HG02678 (cell line): ENCODE data around the gene WDR36.

Experiments
- ATAC-seq: cut with Tn5 transposase; IDR thresholded peaks from one replicate; pipeline ENCODE4 v1.9.1; 2021; ENCODE audit warnings: mild to moderate bottlenecking, moderate library complexity; ENCODE audit not compliant: unreplicated experiment

The WDR36 gene

GRCh38 chr5:111099058-111099778 lies 7.1 kb downstream of the WDR36 start:
- ATAC-seq: no peak

DNA sequence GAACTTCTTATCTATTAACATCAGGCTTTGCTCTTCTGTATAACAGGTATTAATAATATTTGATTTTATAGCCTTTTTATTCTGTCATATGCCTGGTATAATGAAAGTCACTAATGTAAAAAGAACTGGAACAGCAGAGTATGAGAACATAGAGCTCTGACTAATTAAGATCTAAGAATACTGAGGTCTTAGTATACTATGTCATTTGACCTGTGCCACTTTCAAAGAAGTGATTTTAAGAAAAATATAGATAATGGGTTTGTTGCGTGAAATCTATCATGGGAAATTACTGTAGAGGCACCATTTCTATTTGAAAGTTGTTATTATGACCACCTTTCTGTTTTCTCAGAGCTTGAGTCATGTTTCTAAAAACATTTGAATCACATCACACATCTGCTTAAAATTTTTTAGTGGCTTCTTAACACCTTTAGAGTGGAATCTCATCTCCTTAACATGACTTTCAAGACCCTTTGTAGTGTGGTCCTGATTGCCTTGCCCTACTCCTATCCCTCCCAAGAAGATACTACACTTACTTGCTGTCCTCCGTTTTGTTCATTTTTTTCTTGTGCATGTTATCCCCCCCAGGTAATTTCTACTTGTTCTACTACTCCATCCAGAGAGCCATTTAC lies 14.3 kb downstream of the WDR36 start:
- no peak for ATAC-seq

DNA sequence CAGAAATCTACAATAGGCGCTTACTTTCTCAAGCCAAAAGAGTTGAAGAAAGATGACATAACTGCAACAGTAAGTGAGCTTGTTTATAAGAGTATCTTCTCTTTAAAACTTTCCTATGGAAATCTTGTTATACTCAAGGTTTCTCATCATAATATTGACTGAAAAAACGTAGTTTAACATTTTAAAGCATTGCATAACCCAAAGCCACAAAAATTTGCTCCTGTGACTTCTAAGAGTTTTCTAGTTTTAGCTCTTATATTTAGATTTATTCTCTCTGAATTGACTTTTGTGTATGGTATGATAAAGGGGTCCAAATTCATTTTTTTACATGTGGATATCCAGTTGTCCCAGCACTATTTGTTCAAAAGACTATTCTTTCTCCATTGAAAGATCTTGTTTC lies 15.2 kb downstream of the WDR36 start:
- no peak for ATAC-seq

GRCh38 chr5:111111956-111112355 lies 19.8 kb downstream of the WDR36 start:
- ATAC-seq: no peak

GRCh38 chr5:111113678-111114077 lies 21.5 kb downstream of the WDR36 start:
- ATAC-seq: no peak

GRCh38 chr5:111115229-111115628 lies 23.1 kb downstream of the WDR36 start:
- ATAC-seq: no peak

DNA sequence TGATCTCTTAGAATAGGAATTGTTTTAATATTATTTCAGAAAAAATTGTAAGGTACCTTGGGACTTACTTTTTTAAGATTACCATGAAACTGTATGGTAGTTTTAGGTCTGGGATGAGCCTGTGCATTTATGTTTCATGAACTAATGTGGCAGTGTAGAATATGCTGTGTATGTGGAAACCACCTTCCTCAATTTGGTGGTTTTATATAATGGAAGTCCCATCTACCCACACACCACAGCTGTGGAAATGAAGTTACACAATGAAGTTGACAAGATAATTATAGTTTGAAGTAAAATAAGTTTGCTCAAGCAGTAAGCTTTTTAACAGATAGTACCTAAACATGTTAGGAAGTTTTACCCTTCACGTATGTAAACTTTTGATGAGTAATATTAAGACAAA lies 24.4 kb downstream of the WDR36 start:
- no peak for ATAC-seq

DNA sequence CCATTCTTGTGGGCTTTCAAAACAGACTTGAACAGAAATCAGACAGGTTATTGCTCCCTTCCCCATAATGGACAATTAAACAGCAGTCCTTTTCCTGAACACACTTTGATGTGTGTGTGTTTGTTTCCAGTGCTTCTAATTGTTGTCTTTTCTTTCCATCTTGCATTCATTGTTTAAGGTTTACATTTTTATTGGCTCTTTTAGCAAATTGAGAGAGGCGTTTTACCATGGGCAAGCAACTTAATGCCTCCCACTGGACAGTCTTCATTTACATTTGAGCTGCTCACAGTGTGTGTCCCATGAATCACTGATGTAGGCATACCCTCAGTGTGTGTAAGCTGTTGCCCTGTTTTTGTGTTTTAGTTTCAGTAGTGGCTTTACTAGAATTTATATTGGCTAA lies 25.0 kb downstream of the WDR36 start:
- ATAC-seq: no peak

DNA sequence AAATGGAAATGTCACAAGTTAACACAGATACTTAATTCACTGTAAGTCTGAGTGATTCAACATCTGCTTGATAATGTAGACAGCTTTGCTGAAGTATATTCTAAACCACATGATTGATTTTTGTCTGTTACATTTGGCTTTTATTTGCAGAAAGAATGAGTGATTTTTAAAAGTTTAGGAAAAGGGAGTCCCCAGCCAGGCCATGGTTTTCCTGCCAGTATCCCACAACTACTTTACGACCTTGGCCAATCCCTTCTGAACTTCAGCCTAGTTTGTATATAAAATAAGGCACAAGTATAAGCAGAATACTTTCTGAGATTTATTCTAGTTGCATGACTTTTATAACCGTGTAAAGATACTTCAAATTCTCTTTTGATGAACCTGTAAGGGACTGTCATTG lies 27.1 kb downstream of the WDR36 start:
- no peak for ATAC-seq

- no peak for ATAC-seq
These were observed 27.7 kb downstream of the WDR36 start for GRCh38 chr5:111119856-111120255.

GRCh38 chr5:111120911-111121310 lies 28.8 kb downstream of the WDR36 start:
- no peak for ATAC-seq

DNA sequence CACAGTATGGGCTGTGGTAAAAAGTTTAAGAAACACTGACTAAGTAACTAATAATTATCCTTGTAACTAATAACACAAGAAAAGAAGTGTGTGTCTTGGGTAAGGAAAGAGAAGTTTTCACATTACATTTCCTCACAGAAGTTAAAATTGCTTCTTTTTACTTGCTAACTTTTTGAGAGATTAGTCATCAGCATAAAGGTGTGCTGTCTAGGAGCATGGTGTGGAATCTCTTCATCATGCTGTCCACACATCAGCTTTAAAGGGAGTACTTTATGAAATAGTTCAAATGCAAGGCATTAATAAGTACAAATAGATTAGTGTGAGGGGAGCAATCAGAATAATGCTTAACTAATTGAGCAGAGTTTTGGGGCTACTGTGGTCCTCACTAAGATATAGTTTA lies 29.8 kb downstream of the WDR36 start:
- no peak for ATAC-seq

DNA sequence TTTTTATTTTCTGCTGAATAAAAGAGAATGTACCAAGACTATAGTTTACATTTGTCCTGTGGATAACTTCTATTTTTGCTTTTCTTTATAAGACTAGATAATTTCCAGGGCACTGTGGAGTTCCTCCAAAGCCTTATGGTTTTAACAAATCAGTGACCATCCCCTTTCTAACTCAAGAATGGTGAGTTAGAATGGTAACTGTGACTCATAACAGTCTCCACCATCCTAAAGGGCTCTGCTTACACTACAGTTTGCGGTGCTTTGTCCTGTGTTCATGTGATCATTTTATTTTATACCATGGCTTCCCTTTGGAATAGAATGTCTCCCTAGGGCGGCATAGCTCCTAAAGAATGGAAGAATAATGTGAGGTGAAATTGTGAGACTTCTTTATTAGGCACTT lies 30.2 kb downstream of the WDR36 start:
- peak; percentile 42 for ATAC-seq

- ATAC-seq: no peak
These were observed 32.6 kb downstream of the WDR36 start for GRCh38 chr5:111124793-111125192.

DNA sequence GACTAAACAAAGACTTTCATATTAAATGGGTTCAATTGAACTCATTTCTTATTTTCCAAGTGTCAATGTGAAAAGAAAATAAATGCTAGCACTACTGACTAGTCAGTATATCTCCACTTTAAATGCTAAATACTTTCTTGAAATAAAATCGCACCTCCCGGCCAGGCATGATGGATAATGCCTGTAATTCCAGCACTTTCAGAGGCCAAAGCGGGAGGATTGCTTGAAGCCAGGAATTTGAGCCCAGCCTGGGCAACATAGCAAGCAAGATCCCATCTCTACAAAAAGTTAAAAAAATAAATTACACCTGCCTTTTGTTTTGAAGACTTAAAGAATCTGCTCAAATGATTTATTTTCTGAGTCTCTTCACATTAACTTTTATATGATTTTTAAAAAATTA lies 34.7 kb downstream of the WDR36 start:
- no peak for ATAC-seq

GRCh38 chr5:111127453-111128195 lies 35.5 kb downstream of the WDR36 start:
- no peak for ATAC-seq

DNA sequence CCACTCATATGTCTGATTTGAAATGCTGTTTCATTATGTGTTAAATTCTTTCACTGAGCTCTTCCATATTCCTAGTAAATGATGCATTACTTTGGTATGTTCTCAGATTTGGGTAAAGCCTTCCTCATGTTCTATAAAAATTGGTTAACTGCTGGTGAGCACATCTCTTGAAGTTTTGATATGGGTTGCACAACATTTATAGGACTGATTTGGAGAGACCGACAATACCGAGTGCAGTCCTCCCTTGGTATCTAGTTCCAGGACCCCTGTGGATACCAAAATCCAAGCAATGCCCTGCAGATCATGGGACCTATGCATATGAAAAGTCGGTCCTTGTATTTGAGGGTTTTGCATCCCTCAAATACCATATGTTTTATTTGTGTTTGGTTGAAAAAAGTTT lies 37.8 kb downstream of the WDR36 start:
- no peak for ATAC-seq

DNA sequence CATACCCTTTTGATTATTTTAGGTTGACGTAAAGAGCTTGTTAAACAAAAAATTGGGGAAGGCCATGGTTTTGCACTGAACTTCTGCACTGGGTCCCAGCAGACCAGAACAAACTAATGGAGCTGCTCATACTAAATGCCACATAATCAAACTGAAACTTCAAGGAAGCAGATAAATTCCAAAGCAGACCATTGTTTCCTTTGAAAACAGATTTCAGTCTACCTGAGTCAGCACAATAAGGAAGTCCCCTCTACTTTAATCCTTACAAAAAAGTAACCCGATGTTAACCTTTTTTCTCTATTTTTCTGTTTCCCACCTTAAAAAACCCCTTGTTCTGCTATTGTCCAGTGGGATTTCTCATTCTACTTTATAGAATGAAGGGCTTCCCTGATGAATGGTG lies 39.2 kb downstream of the WDR36 start:
- no peak for ATAC-seq

- ATAC-seq: no peak
These were observed 39.9 kb downstream of the WDR36 start for GRCh38 chr5:111132076-111132475.

GRCh38 chr5:111132731-111133435 lies 40.7 kb downstream of the WDR36 start:
- no peak for ATAC-seq

DNA sequence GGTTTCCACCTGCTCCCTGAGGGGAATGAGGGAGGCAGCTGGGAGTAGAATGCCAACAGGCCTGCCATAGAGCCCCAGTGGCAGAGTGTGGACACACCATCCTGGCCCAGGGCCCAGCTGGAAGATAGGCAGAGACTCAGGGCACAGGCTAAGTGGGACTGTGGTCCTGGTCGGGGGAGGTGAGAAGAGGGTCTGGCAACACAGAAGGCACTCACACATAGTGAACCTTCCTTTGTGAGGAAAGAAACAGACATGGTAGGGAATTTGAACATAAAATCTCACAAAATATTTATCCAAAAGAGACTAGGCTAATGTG lies 41.2 kb downstream of the WDR36 start:
- no peak for ATAC-seq

DNA sequence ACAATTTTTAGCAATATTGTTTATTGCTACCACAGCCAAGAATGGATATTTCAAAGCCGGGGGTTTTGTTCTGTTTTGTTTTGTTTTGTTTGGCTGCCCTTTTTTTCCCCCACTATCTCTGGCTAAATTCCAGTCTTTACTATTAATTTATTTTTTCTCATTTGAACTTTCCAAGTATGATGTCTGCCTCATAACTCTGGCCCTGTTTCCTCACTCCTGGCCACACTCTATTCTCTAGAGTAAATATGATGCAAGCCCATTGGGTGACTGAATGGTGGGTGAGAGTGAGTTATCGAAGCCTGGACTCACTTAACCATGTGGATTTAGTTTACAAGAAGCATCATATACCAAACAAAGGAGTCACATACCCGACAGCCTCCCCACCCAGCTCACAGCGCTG lies 41.9 kb downstream of the WDR36 start:
- ATAC-seq: no peak
